ENCODE results near the gene CGB1. TPM values are rescaled to one million over a fixed set of nuclear protein-coding genes. Genes with fewer than 3 reads are reported as not detected.
"Not testable (repeated sequence)": the region's sequence is repeated elsewhere in the genome, so short reads cannot be mapped to it uniquely, and the experiment has no call there.

Gene CGB1
- total and polyA plus RNA-seq, 2 of the 8 experiments (the other 6 are each of a cell fraction or from before 2014, with no cell fraction given): not detected

GRCh38 chr19:49031642-49032301 lies 4.9 kb downstream of the CGB1 start, which contains the start of gene CGB2 (continued):
- TF ChIP-seq CTCF (IDR thresholded peaks at IDR 0.05; ENCODE audit: control extremely low read depth in 1 of 3, insufficient read depth in 1 of 3, low read depth in 1 of 3, low read length in 3 of 3) (peak; percentile 33 to 70 (median 34); a peak in 3 of 4 replicates), TBP (IDR thresholded peaks at IDR 0.05; ENCODE audit: low read depth, low read length) (peak; percentile 98)

DNA sequence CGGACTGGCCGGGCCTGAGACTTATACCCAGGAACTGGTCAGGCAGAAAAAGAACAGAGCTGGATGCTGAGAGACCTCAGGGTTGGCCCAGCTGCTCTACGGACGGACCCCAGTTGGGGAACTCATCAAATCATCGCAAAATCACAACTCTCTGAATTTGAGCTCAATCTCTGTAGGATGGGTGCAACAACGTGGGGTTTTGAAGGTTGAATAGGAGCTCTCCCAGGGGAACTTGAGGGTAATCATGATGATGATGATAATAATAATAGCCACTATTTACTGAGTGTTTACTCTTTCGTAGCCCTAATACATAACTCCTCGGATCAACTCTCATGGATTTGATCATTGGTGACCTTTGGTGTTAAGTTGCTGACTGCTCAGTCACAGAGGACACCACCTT lies 6.4 kb downstream of the CGB1 start:
- H3K4me3 ChIP-seq (ENCODE audit: extremely low read depth in 1 of 4, insufficient read depth in 2 of 4, low read depth in 3 of 4, low read length in 4 of 4); H3K23ac ChIP-seq (ENCODE audit: insufficient read length); H3K9ac ChIP-seq (replicated peaks in 1 of 4; ENCODE audit: extremely low read depth in 1 of 4, low read depth in 3 of 4, low read length in 3 of 4); DNase-seq (ENCODE audit: low read depth in 1 of 2, low spot score in 2 of 2); H4K5ac ChIP-seq (ENCODE audit: insufficient read length, low read depth, low read length); H3K4ac ChIP-seq (replicated peaks; ENCODE audit: insufficient read length, low read depth, low read length); H2BK15ac ChIP-seq (ENCODE audit: low read length); H3K4me2 ChIP-seq (ENCODE audit: insufficient read depth in 1 of 2, low read depth in 2 of 2, low read length in 2 of 2); H3K14ac ChIP-seq (ENCODE audit: insufficient read length); H2BK5ac ChIP-seq (ENCODE audit: low read depth, low read length); H4K8ac ChIP-seq (ENCODE audit: extremely low read depth, insufficient read depth, low read length); H4K91ac ChIP-seq (replicated peaks; ENCODE audit: insufficient read length, low read length); H3K27ac ChIP-seq (ENCODE audit: low read depth, low read length); POLR2A ChIA-PET (ENCODE audit: partially characterized antibody); FAIRE-seq; H3K23me2 ChIP-seq (ENCODE audit: low read depth, low read length); H2BK120ac ChIP-seq (replicated peaks; ENCODE audit: low read depth, low read length); H3K79me2 ChIP-seq (ENCODE audit: control insufficient read depth in 1 of 2, insufficient read depth in 2 of 2, low read length in 2 of 2); H3K27me3 ChIP-seq (replicated peaks in 1 of 4; ENCODE audit: control insufficient read depth in 3 of 4, extremely low read depth in 1 of 4, insufficient read depth in 3 of 4, low read length in 3 of 4); H2BK20ac ChIP-seq (ENCODE audit: low read length); H3K56ac ChIP-seq (replicated peaks; ENCODE audit: insufficient read length, low read depth, low read length); H3K4me1 ChIP-seq (replicated peaks in 1 of 4; ENCODE audit: control insufficient read depth in 3 of 4, insufficient read depth in 4 of 4, low read length in 3 of 4); H4K20me1 ChIP-seq (replicated peaks in 1 of 2; ENCODE audit: control insufficient read depth in 1 of 2, insufficient read depth in 2 of 2, low read length in 2 of 2); H2BK12ac ChIP-seq (ENCODE audit: low read depth, low read length); H3K79me1 ChIP-seq (ENCODE audit: low read depth, low read length); H3K36me3 ChIP-seq (ENCODE audit: control insufficient read depth in 2 of 4, insufficient read depth in 4 of 4, low read length in 3 of 4); H2AK5ac ChIP-seq (ENCODE audit: low read depth, low read length); H3K9me3 ChIP-seq (ENCODE audit: insufficient read depth in 2 of 2, low read depth in 1 of 2, low read length in 1 of 2); H2AFZ ChIP-seq (ENCODE audit: low read length); H3K18ac ChIP-seq (ENCODE audit: extremely low read depth, low read length): not testable (repeated sequence)
- CTCF ChIA-PET (ENCODE audit: partially characterized antibody): interaction anchor here (0.5 to 2.5 kb wide), 2 partner anchors 11 to 33 kb away, joined by 3 to 9 read pairs; a partner anchor contains a TSS
- whole genome bisulfite sequencing, 2 experiments (ENCODE audit: extremely low coverage in 1 of 2, insufficient coverage in 1 of 2, insufficient read length in 1 of 2, insufficient replicate concordance in 2 of 2, low coverage in 1 of 2, low lambda C conversion rate in 2 of 2, missing lambda C conversion rate in 1 of 2): 92% methylated on average over 4 of the region's 8 CpGs; no CpG with 5 or more reads in 1 of the 2 experiments

All from H1 (cell line).